Bronchial epithelial cell (primary cell): ENCODE data around the gene RCCD1. TPM values are rescaled to one million over a fixed set of nuclear protein-coding genes. Genes with fewer than 3 reads are reported as not detected.

Experiments
- DNase-seq: peaks from one replicate; pipeline ENCODE4 v3.0.0-alpha.2; 2010; ENCODE audit warnings: low read depth
- FAIRE-seq: peaks from 2 replicates; lab custom pipeline; 2011; peaks lifted over from hg19 to GRCh38; lab: Jason Lieb, UNC
- H3K27me3 ChIP-seq: 2 replicates; pipeline ENCODE4 v1.5.1; 2011; ENCODE audit warnings: low read length; ENCODE audit not compliant: control insufficient read depth, insufficient read depth
- H3K36me3 ChIP-seq: 2 replicates; pipeline ENCODE4 v1.5.1; 2011; ENCODE audit warnings: low read length; ENCODE audit not compliant: control insufficient read depth, insufficient read depth
- H3K4me3 ChIP-seq: 2 replicates; pipeline ENCODE4 v1.5.1; 2011; ENCODE audit warnings: mild to moderate bottlenecking, low read depth, low read length, control low read depth
- CTCF ChIP-seq: IDR thresholded peaks from 2 replicates; pipeline ENCODE4 v1.5.1; 2011; ENCODE audit warnings: mild to moderate bottlenecking, moderate library complexity, low read length, control low read depth, inconsistent platforms; ENCODE audit not compliant: insufficient read depth, severe bottlenecking
- total RNA-seq: library from RNA; depleted of rRNA; stranded (reverse); fragments of >200 nt; gene quantifications from 2 replicates; pipeline ENCODE4 v1.2.1, GENCODE V29; 2014

Gene RCCD1, protein sequence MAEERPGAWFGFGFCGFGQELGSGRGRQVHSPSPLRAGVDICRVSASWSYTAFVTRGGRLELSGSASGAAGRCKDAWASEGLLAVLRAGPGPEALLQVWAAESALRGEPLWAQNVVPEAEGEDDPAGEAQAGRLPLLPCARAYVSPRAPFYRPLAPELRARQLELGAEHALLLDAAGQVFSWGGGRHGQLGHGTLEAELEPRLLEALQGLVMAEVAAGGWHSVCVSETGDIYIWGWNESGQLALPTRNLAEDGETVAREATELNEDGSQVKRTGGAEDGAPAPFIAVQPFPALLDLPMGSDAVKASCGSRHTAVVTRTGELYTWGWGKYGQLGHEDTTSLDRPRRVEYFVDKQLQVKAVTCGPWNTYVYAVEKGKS
- total RNA-seq: 11.6 and 12.9 TPM in 2 replicates

DNA sequence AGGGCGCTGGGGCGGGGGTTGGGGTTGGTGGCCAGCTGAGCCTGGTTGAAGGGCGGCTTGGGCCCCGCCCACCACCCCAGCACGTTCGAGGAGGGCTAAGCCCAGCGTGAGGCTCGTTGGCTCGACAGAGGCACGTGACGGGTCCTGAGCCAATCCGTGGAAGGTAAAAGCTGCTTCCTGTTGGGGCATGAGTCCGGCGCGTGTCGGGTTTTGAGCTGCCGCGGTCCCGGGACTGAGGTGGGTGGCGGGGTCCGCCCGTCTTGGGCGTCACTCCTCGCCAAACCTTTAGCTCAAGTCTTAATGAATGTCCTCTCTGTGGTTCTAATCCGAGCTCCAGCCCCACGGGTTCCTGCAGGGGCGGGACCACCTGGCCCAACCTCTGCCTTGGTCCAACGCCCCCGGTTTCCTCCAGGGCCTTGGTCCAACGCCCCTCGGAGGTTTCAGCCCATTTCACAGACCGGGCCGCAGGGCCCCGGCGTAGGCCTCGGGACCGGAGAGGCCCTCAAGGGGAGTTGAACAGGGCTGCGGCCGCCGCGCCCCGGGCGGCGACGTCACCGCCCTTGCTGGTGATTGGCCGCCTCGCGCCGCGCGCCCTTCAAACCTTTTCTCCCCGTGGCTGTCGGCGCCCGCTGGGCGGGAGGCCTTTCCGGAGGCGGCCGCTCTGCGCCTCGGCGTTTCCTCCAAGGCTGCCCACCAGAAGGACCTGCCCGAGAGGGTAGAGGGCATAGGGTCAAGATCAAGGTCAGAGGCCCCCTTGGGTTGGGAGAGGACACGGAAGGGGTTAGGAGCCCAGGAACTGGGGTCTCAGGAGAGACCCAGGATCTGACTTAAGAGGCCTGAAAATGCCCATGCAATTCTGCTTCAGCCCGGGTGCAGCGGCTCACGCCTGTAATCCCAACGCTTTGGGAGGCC lies at the start of gene RCCD1:
TSS of gene RCCD1 (plus strand) at position 173 of the 912 bp plus-strand sequence. CDS start 1,851 bp downstream, outside the sequence.
- peak; percentile 89 for DNase-seq
- peak within 1 kb of the TSS; percentile 91 for H3K4me3 ChIP-seq
- no peak for TF ChIP-seq CTCF
- no peak for FAIRE-seq
- no peaks in the 10 kb centered on the region for H3K27me3 ChIP-seq
- H3K36me3 ChIP-seq: peaks cover 16% of the 10 kb centered on the region

GRCh38 chr15:90905306-90906180 lies 49.1 kb upstream of the RCCD1 start:
- no peak for FAIRE-seq

GRCh38 chr15:90906181-90906849 lies 48.4 kb upstream of the RCCD1 start:
- DNase-seq (no peak), FAIRE-seq (no peak)
- Histone ChIP-seq H3K36me3 (peaks cover 23% of the 10 kb centered on the region), H3K27me3 (no peaks in the 10 kb centered on the region), H3K4me3 (no peak overlapping the region)
- no peak for TF ChIP-seq CTCF

More at GRCh38 chr15:90905306-90906180, 49.1 kb upstream of the RCCD1 start:
- TF ChIP-seq CTCF: no peak
- no peak overlapping the region for H3K4me3 ChIP-seq
- no peak for DNase-seq
- no peaks in the 10 kb centered on the region for H3K27me3 ChIP-seq
- H3K36me3 ChIP-seq: peaks cover 18% of the 10 kb centered on the region

DNA sequence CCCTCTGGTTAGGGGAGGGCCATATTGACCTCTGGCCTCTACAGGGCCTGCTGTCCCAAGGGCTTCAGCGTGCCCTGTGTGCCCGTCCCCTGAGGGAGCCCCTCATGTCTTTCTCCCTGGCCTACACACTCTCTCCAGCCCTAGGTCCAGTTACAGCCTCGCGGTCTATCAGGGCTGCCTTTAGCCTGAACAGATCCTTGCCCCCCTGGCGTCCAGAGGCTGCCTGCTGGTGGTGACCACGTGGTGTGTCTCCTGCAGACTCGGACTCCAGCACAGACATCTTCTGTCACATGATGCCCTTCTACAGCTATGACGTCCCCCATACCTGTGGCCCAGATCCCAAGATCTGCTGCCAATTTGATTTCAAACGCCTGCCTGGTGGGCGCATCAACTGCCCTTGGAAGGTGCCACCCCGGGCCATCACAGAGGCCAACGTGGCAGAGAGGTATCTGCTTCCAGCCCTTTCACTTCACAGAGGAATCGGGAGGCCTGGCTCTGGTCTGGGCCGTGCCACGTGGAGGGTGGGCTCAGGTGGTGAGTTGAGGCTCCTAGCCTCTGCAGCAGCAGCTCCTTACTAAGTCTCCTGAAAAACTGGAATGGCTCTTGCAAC lies 47.5 kb upstream of the RCCD1 start:
- DNase-seq (no peak), FAIRE-seq (no peak)
- no peak for TF ChIP-seq CTCF
- Histone ChIP-seq H3K27me3 (no peaks in the 10 kb centered on the region), H3K4me3 (no peak overlapping the region), H3K36me3 (peaks cover 25% of the 10 kb centered on the region)
